OCI-LY1 (cell line): ENCODE data around the gene GXYLT1.

Experiments used
- CTCF ChIP-seq: fragments of 200-600 bp; sonication (generic), shearing (Covaris generic); IDR thresholded peaks from 2 replicates; pipeline ENCODE4 v1.5.1; 2017; ENCODE audit warnings: mild to moderate bottlenecking, antibody characterized with exemption, low read length, moderate library complexity, mixed read lengths
- EZH2 ChIP-seq: fragments of 200-600 bp; sonication (generic), shearing (Covaris generic); IDR thresholded peaks from 2 replicates; pipeline ENCODE4 v1.8.0; 2017; ENCODE audit warnings: borderline replicate concordance, mixed run types, mild to moderate bottlenecking, antibody characterized with exemption, low read length, moderate library complexity, mixed read lengths

GRCh38 chr12:42162965-42163364 lies 18.3 kb upstream of the GXYLT1 start:
- TF ChIP-seq CTCF (no peak), EZH2 (no peak)
